GM23338 (cell line): Measurements from ENCODE around the gene ATXN2. TPM values are rescaled to one million over a fixed set of nuclear protein-coding genes. Genes with fewer than 3 reads are reported as not detected.

Experiments used
- ATAC-seq: fragments of 200-7000 bp; cut with Tn5 transposase; 3 replicates; pipeline ENCODE4 v1.9.1; 2020
- DNase-seq: peaks from one replicate; pipeline ENCODE4 v3.0.0-alpha.2; 2015; ENCODE audit warnings: low spot score
- H2AFZ ChIP-seq: fragments of 200-600 bp; sonication (generic); 2 replicates; pipeline ENCODE4 v1.8.0; 2016; ENCODE audit warnings: antibody characterized with exemption, mild to moderate bottlenecking, moderate library complexity
- H3F3A ChIP-seq: fragments of 200-600 bp; sonication (generic); replicated peaks from 2 replicates; pipeline ENCODE4 v1.8.0; 2017; ENCODE audit warnings: antibody characterized with exemption, mixed run types, low read depth
- H3K27ac ChIP-seq: fragments of 200-600 bp; sonication (generic); 2 replicates; pipeline ENCODE4 v1.6.1; 2016; ENCODE audit warnings: low read depth
- H3K27me3 ChIP-seq: fragments of 200-600 bp; sonication (generic); 2 replicates; pipeline ENCODE4 v1.8.0; 2016; ENCODE audit warnings: mild to moderate bottlenecking, mixed run types, moderate library complexity; ENCODE audit not compliant: insufficient read depth
- H3K36me3 ChIP-seq: fragments of 200-600 bp; sonication (generic); 2 replicates; pipeline ENCODE4 v1.8.0; 2016; ENCODE audit warnings: mild to moderate bottlenecking; ENCODE audit not compliant: insufficient read depth
- H3K4me1 ChIP-seq: fragments of 200-600 bp; sonication (generic); 2 replicates; pipeline ENCODE4 v1.8.0; 2016; ENCODE audit warnings: mild to moderate bottlenecking, moderate library complexity; ENCODE audit not compliant: insufficient read depth
- H3K4me2 ChIP-seq: fragments of 200-600 bp; sonication (generic); 2 replicates; pipeline ENCODE4 v1.7.1; 2017; ENCODE audit warnings: mixed run types
- H3K4me3 ChIP-seq: fragments of 200-600 bp; sonication (generic); 2 replicates; pipeline ENCODE4 v1.6.1; 2016; ENCODE audit warnings: mixed run types
- H3K79me2 ChIP-seq: fragments of 200-600 bp; sonication (generic); replicated peaks from 2 replicates; pipeline ENCODE4 v1.8.0; 2017; ENCODE audit warnings: mild to moderate bottlenecking; ENCODE audit not compliant: insufficient read depth
- H3K9me2 ChIP-seq: fragments of 200-600 bp; sonication (generic); 2 replicates; pipeline ENCODE4 v1.8.0; 2017; ENCODE audit not compliant: insufficient read depth
- H4K20me1 ChIP-seq: fragments of 200-600 bp; sonication (generic); replicated peaks from 2 replicates; pipeline ENCODE4 v1.8.0; 2017; ENCODE audit warnings: mild to moderate bottlenecking; ENCODE audit not compliant: insufficient read depth
- H3K27ac Mint-ChIP-seq: 2 replicates; pipeline ENCODE4 v1.8.0; 2020; ENCODE audit warnings: inconsistent platforms, mild to moderate bottlenecking, moderate library complexity, mixed read lengths
- H3K27me3 Mint-ChIP-seq: 3 replicates; pipeline ENCODE4 v1.8.0; 2022; ENCODE audit warnings: low read depth, mild to moderate bottlenecking, moderate library complexity, mixed read lengths, inconsistent platforms; ENCODE audit not compliant: insufficient read depth, poor library complexity
- H3K36me3 Mint-ChIP-seq: 3 replicates; pipeline ENCODE4 v1.8.0; 2021; ENCODE audit warnings: low read depth, mild to moderate bottlenecking, inconsistent platforms, moderate library complexity, mixed read lengths
- H3K4me1 Mint-ChIP-seq: 3 replicates; pipeline ENCODE4 v1.8.0; 2020; ENCODE audit warnings: mild to moderate bottlenecking, inconsistent platforms, mixed read lengths
- H3K4me3 Mint-ChIP-seq: 3 replicates; pipeline ENCODE4 v1.8.0; 2021; ENCODE audit warnings: moderate library complexity, mild to moderate bottlenecking, inconsistent platforms, mixed read lengths
- H3K9me3 Mint-ChIP-seq: 3 replicates; pipeline ENCODE4 v1.8.0; 2020; ENCODE audit warnings: moderate library complexity, mild to moderate bottlenecking, inconsistent platforms, mixed read lengths
- CREB1 ChIP-seq: fragments of 250-450 bp; sonication (Bioruptor Pico); IDR thresholded peaks from 2 replicates; pipeline ENCODE4 v1.5.0; 2020; ENCODE audit warnings: low read depth, mild to moderate bottlenecking, moderate library complexity
- ETS1 ChIP-seq: IDR thresholded peaks from 2 replicates; pipeline ENCODE4 v1.6.1; 2016; ENCODE audit warnings: antibody characterized with exemption
- EZH2 ChIP-seq: fragments of 200-600 bp; sonication (generic); IDR thresholded peaks from one replicate; pipeline ENCODE4 v1.8.0; 2017; ENCODE audit warnings: antibody characterized with exemption, mild to moderate bottlenecking, low read depth; ENCODE audit not compliant: unreplicated experiment
- EZH2phosphoT487 ChIP-seq: fragments of 200-600 bp; sonication (generic); IDR thresholded peaks from one replicate; pipeline ENCODE4 v1.8.1; 2018; ENCODE audit warnings: antibody characterized with exemption; ENCODE audit not compliant: unreplicated experiment
- JUNB ChIP-seq: IDR thresholded peaks from one replicate; pipeline ENCODE4 v1.6.1; 2016; ENCODE audit warnings: antibody characterized with exemption; ENCODE audit not compliant: unreplicated experiment
- NANOG ChIP-seq: IDR thresholded peaks from 2 replicates; pipeline ENCODE4 v1.6.1; 2016; ENCODE audit warnings: antibody characterized with exemption, borderline replicate concordance
- POLR2AphosphoS5 ChIP-seq: IDR thresholded peaks from 2 replicates; pipeline ENCODE4 v1.6.1; 2016; ENCODE audit warnings: antibody characterized with exemption, low read depth
- STAT1 ChIP-seq: IDR thresholded peaks from one replicate; pipeline ENCODE4 v1.6.1; 2016; ENCODE audit warnings: antibody characterized with exemption; ENCODE audit not compliant: unreplicated experiment
- ZNF114 ChIP-seq: fragments of 250-450 bp; sonication (Bioruptor Pico); IDR thresholded peaks from 2 replicates; pipeline ENCODE4 v1.5.0; 2020; ENCODE audit warnings: mild to moderate bottlenecking, moderate library complexity
- ZNF331 ChIP-seq: fragments of 250-450 bp; sonication (Bioruptor Pico); IDR thresholded peaks from 2 replicates; pipeline ENCODE4 v1.5.0; 2020; ENCODE audit warnings: low read depth, mild to moderate bottlenecking, moderate library complexity
- ZNF462 ChIP-seq: fragments of 250-450 bp; sonication (Bioruptor Pico); IDR thresholded peaks from 2 replicates; pipeline ENCODE4 v1.5.0; 2020; ENCODE audit warnings: mild to moderate bottlenecking, moderate library complexity
- polyA plus RNA-seq: library from polyadenylated mRNA; unstranded; fragments of >200 nt; fragmentation: Nextera tagmentation; extraction: Ambion mirVana; gene quantifications from 2 replicates; pipeline ENCODE4 v1.2.1, GENCODE V29; 2016
- total RNA-seq: library from RNA; depleted of rRNA; stranded (reverse); fragments of >200 nt; shearing (Covaris generic); gene quantifications from 2 replicates; pipeline ENCODE4 v1.2.3, GENCODE V29; 2014
- TF ChIP-seq, protein P1 (sequence below): IDR thresholded peaks from one replicate; pipeline ENCODE4 v1.6.1; 2018; ENCODE audit warnings: antibody characterized with exemption; ENCODE audit not compliant: unreplicated experiment

Gene ATXN2
- total and polyA plus RNA-seq, 2 experiments from 2014 or later = 44.8 to 59.5 TPM

GRCh38 chr12:111544032-111544431 is 55.1 kb downstream of the ATXN2 start:
- Mint-ChIP-seq H3K36me3 (peaks cover 48% of the 10 kb centered on the region), H3K27ac (no peak overlapping the region), H3K27me3 (peaks cover 3% of the 10 kb centered on the region), H3K4me1 (no peaks in the 10 kb centered on the region), H3K9me3 (no peaks in the 10 kb centered on the region), H3K4me3 (no peak overlapping the region)
- no peaks in the 10 kb centered on the region for H3K27me3 ChIP-seq
- H3F3A ChIP-seq = no peaks in the 10 kb centered on the region
- TF ChIP-seq ZNF114 = no peak
- TF ChIP-seq NANOG = no peak
- TF ChIP-seq JUNB = no peak
- no peak overlapping the region for H2AFZ ChIP-seq
- H3K4me1 ChIP-seq = no peaks in the 10 kb centered on the region
- H4K20me1 ChIP-seq = peaks cover 11% of the 10 kb centered on the region
- no peak for DNase-seq
- H3K27ac ChIP-seq = no peak overlapping the region
- H3K4me2 ChIP-seq = no peak overlapping the region
- no peaks in the 10 kb centered on the region for H3K9me2 ChIP-seq
- peaks cover 24% of the 10 kb centered on the region for H3K36me3 ChIP-seq
- H3K79me2 ChIP-seq = 0 out of 2 replicates have a peak, but pooled peaks cover 4% of the 10 kb centered on the region
- H3K4me3 ChIP-seq = no peak overlapping the region
- ATAC-seq = no peak

GRCh38 chr12:111532751-111533150 is 66.4 kb downstream of the ATXN2 start:
- H2AFZ ChIP-seq = no peak overlapping the region
- no peak overlapping the region for H3K27ac Mint-ChIP-seq
- TF ChIP-seq EZH2 = no peak
- no peak for TF ChIP-seq CREB1 (CRISPR knock-in tag)
- TF ChIP-seq ETS1 = no peak
- TF ChIP-seq, protein P1, sequence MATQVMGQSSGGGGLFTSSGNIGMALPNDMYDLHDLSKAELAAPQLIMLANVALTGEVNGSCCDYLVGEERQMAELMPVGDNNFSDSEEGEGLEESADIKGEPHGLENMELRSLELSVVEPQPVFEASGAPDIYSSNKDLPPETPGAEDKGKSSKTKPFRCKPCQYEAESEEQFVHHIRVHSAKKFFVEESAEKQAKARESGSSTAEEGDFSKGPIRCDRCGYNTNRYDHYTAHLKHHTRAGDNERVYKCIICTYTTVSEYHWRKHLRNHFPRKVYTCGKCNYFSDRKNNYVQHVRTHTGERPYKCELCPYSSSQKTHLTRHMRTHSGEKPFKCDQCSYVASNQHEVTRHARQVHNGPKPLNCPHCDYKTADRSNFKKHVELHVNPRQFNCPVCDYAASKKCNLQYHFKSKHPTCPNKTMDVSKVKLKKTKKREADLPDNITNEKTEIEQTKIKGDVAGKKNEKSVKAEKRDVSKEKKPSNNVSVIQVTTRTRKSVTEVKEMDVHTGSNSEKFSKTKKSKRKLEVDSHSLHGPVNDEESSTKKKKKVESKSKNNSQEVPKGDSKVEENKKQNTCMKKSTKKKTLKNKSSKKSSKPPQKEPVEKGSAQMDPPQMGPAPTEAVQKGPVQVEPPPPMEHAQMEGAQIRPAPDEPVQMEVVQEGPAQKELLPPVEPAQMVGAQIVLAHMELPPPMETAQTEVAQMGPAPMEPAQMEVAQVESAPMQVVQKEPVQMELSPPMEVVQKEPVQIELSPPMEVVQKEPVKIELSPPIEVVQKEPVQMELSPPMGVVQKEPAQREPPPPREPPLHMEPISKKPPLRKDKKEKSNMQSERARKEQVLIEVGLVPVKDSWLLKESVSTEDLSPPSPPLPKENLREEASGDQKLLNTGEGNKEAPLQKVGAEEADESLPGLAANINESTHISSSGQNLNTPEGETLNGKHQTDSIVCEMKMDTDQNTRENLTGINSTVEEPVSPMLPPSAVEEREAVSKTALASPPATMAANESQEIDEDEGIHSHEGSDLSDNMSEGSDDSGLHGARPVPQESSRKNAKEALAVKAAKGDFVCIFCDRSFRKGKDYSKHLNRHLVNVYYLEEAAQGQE = no peak
- no peak for TF ChIP-seq POLR2AphosphoS5
- no peak for TF ChIP-seq JUNB
- TF ChIP-seq ZNF462 (CRISPR knock-in tag) = no peak
- TF ChIP-seq ZNF331 = no peak
- TF ChIP-seq EZH2phosphoT487 = no peak
- TF ChIP-seq STAT1 = no peak

More at GRCh38 chr12:111532751-111533150, 66.4 kb downstream of the ATXN2 start:
- Mint-ChIP-seq H3K27me3 (no peaks in the 10 kb centered on the region), H3K36me3 (peaks cover 31% of the 10 kb centered on the region), H3K4me3 (no peak overlapping the region), H3K9me3 (no peaks in the 10 kb centered on the region), H3K4me1 (peaks cover 3% of the 10 kb centered on the region)
- H3K4me2 ChIP-seq = no peak overlapping the region
- 0 out of 2 replicates have a peak, but pooled peaks cover 6% of the 10 kb centered on the region for H4K20me1 ChIP-seq
- ATAC-seq (peak; percentile 42), DNase-seq (peak; percentile 24)
- H3K4me3 ChIP-seq = no peak overlapping the region
- H3K4me1 ChIP-seq = no peaks in the 10 kb centered on the region
- peaks cover 3% of the 10 kb centered on the region; the same call in 1 of the 2 replicates for H3K36me3 ChIP-seq
- H3K27ac ChIP-seq = peak overlapping the region; percentile 46
- no peaks in the 10 kb centered on the region for H3K27me3 ChIP-seq
- H3F3A ChIP-seq = 0 out of 2 replicates have a peak, but pooled peaks cover 5% of the 10 kb centered on the region
- H3K79me2 ChIP-seq = no peaks in the 10 kb centered on the region; the same call in 1 of the 2 replicates
- no peaks in the 10 kb centered on the region for H3K9me2 ChIP-seq
